OCI-LY7 (cell line): ENCODE results near the gene MACROD1. TPM values are rescaled to one million over a fixed set of nuclear protein-coding genes. Genes with fewer than 3 reads are reported as not detected.
A peak's percentile ranks its signal among the peaks of the same experiment; 100 is the strongest.

Source experiments
- BruUV-seq: library from RNA; stranded (reverse); fragments of 400-500 nt; replicated peaks from 2 replicates; lab custom pipeline; 2021; lab: Mats Ljungman, UMichigan
- CTCF ChIA-PET: fragments of 300-600 bp; sonication (Branson Sonifier 250); formaldehyde crosslinking; loops from one replicate; lab custom pipeline; 2022; ENCODE audit warnings: antibody characterized with exemption; ENCODE audit not compliant: unreplicated experiment; lab: Charles Lee
- POLR2A ChIA-PET: fragments of 300-600 bp; sonication (Branson Sonifier 250); formaldehyde crosslinking; loops from one replicate; lab custom pipeline; 2022; ENCODE audit warnings: antibody characterized with exemption; lab: Charles Lee
- DNase-seq: peaks from one replicate; pipeline ENCODE4 v3.0.0-alpha.2; 2015; ENCODE audit warnings: low spot score
- H2AFZ ChIP-seq: fragments of 200-600 bp; sonication (generic), shearing (Covaris generic); 2 replicates; pipeline ENCODE4 v1.6.1; 2014; ENCODE audit warnings: mild to moderate bottlenecking, antibody characterized with exemption, low read length, moderate library complexity
- H3K27ac ChIP-seq: fragments of 200-600 bp; sonication (generic); 2 replicates; pipeline ENCODE4 v1.5.1; 2014; ENCODE audit warnings: mixed run types, low read depth, mild to moderate bottlenecking, moderate library complexity, low read length, inconsistent platforms; ENCODE audit not compliant: poor library complexity, severe bottlenecking
- H3K36me3 ChIP-seq: fragments of 200-600 bp; sonication (generic); 2 replicates; pipeline ENCODE4 v1.6.1; 2014; ENCODE audit warnings: mild to moderate bottlenecking, antibody characterized with exemption, low read length, moderate library complexity, mixed read lengths; ENCODE audit not compliant: insufficient read depth
- H3K4me1 ChIP-seq: fragments of 200-600 bp; sonication (generic); 2 replicates; pipeline ENCODE4 v1.5.1; 2014; ENCODE audit warnings: mild to moderate bottlenecking, low read length; ENCODE audit not compliant: insufficient read depth, poor library complexity, severe bottlenecking
- H3K4me2 ChIP-seq: fragments of 200-600 bp; sonication (generic); 2 replicates; pipeline ENCODE4 v1.6.1; 2014; ENCODE audit warnings: mild to moderate bottlenecking, low read length
- H3K4me3 ChIP-seq: fragments of 200-600 bp; sonication (generic); 2 replicates; pipeline ENCODE4 v1.5.1; 2014; ENCODE audit warnings: mild to moderate bottlenecking, low read depth, low read length; ENCODE audit not compliant: poor library complexity, severe bottlenecking
- H3K79me2 ChIP-seq: fragments of 200-600 bp; sonication (generic); 2 replicates; pipeline ENCODE4 v1.6.1; 2016; ENCODE audit warnings: low read depth, mild to moderate bottlenecking, low read length, moderate library complexity, mixed read lengths; ENCODE audit not compliant: insufficient read depth
- H3K9me2 ChIP-seq: fragments of 200-600 bp; sonication (generic); 2 replicates; pipeline ENCODE4 v1.6.1; 2016; ENCODE audit warnings: mild to moderate bottlenecking, low read length, mixed read lengths; ENCODE audit not compliant: insufficient read depth
- H3K9me3 ChIP-seq: fragments of 200-600 bp; sonication (generic); 2 replicates; pipeline ENCODE4 v1.6.1; 2014; ENCODE audit warnings: mild to moderate bottlenecking, mixed run types, low read length, mixed read lengths
- H4K20me1 ChIP-seq: fragments of 200-600 bp; sonication (generic); 2 replicates; pipeline ENCODE4 v1.6.1; 2014; ENCODE audit warnings: mild to moderate bottlenecking, antibody characterized with exemption, low read length, moderate library complexity, mixed read lengths; ENCODE audit not compliant: insufficient read depth
- CTCF ChIP-seq: fragments of 200-600 bp; sonication (generic); conservative IDR thresholded peaks from 2 replicates; pipeline ENCODE4 v1.5.1; 2014; ENCODE audit warnings: mild to moderate bottlenecking, antibody characterized with exemption, low read length, moderate library complexity, mixed read lengths
- EZH2phosphoT487 ChIP-seq: fragments of 200-600 bp; sonication (generic); IDR thresholded peaks from 2 replicates; pipeline ENCODE4 v1.6.1; 2018; ENCODE audit warnings: low read depth, borderline replicate concordance, mild to moderate bottlenecking, mixed run types, antibody characterized with exemption, low read length, moderate library complexity, mixed read lengths
- intact Hi-C: fragments of 100-400 bp; cut with micrococcal nuclease; formaldehyde crosslinking; loops from one replicate; pipeline ENCODE4 v1.10.0; 2022; ENCODE audit not compliant: unreplicated experiment
- total RNA-seq, 2 experiments: library from RNA; depleted of rRNA in 1 of 2; stranded (reverse); fragments of >200 nt in 1 of 2; shearing (Covaris generic) in 1 of 2; gene quantifications; 2 replicates each; pipeline ENCODE4 v1.2.3, GENCODE V29; 2014 to 2022

MACROD1 gene
- total RNA-seq, 2 experiments from 2014 or later, result 14.7 to 25.4 TPM

GRCh38 chr11:64110465-64111375 lies 55.2 kb downstream of the MACROD1 start:
- Histone ChIP-seq H4K20me1 (no peaks in the 10 kb centered on the region), H3K9me3 (no peaks in the 10 kb centered on the region), H3K9me2 (no peaks in the 10 kb centered on the region), H3K4me3 (no peak overlapping the region), H3K4me2 (no peak overlapping the region), H3K36me3 (no peaks in the 10 kb centered on the region), H3K4me1 (peaks cover 7% of the 10 kb centered on the region), H2AFZ (no peak overlapping the region), H3K79me2 (no peaks in the 10 kb centered on the region), H3K27ac (no peak overlapping the region)
- no TSS peak for BruUV-seq
- intact Hi-C loops, result no loop called here
- TF ChIP-seq EZH2phosphoT487, result no peak
- POLR2A ChIA-PET, result no interaction called here
- CTCF ChIA-PET, result no interaction called here
- DNase-seq, result no peak

- TF ChIP-seq CTCF (no peak), EZH2phosphoT487 (no peak)
- Histone ChIP-seq H3K27ac (no peak overlapping the region), H3K36me3 (no peaks in the 10 kb centered on the region), H3K4me1 (peaks cover 7% of the 10 kb centered on the region), H3K79me2 (no peaks in the 10 kb centered on the region), H3K9me2 (no peaks in the 10 kb centered on the region), H3K4me3 (no peak overlapping the region), H2AFZ (no peak overlapping the region), H3K9me3 (no peaks in the 10 kb centered on the region), H4K20me1 (no peaks in the 10 kb centered on the region), H3K4me2 (no peak overlapping the region)
- POLR2A ChIA-PET, result no interaction called here
- intact Hi-C loops, result no loop called here
- no peak for DNase-seq
- CTCF ChIA-PET, result no interaction called here
- BruUV-seq, result no TSS peak
Observed at GRCh38 chr11:64109332-64109731, 56.6 kb downstream of the MACROD1 start.

- CTCF ChIA-PET, result no interaction called here
- H4K20me1 ChIP-seq, result no peaks in the 10 kb centered on the region
- intact Hi-C loops, result no loop called here
- TF ChIP-seq EZH2phosphoT487 (no peak), CTCF (peak; percentile 37; the same call in 1 of the 2 replicates)
- no peaks in the 10 kb centered on the region for H3K9me2 ChIP-seq
- BruUV-seq, result no TSS peak
- H3K4me3 ChIP-seq, result no peak overlapping the region
- no peaks in the 10 kb centered on the region for H3K9me3 ChIP-seq
- DNase-seq, result peak; percentile 14
- no peaks in the 10 kb centered on the region for H3K36me3 ChIP-seq
- H3K79me2 ChIP-seq, result no peaks in the 10 kb centered on the region
- H2AFZ ChIP-seq, result no peak overlapping the region
- POLR2A ChIA-PET, result interaction anchor here (0.6 kb wide), 1 partner anchor 25 kb away, joined by 6 read pairs; no protein-coding TSS in a partner anchor
- H3K4me1 ChIP-seq, result peaks cover 7% of the 10 kb centered on the region
- H3K4me2 ChIP-seq, result no peak overlapping the region
- H3K27ac ChIP-seq, result no peak overlapping the region
Observed at GRCh38 chr11:64107303-64107702, 58.6 kb downstream of the MACROD1 start.
